Neural progenitor cell (in vitro differentiated cells): ENCODE results near the gene TIAM2. TPM values are rescaled to one million over a fixed set of nuclear protein-coding genes. Genes with fewer than 3 reads are reported as not detected.

Experiments used
- DNase-seq: peaks from one replicate; pipeline ENCODE4 v3.0.0-alpha.2; 2016; ENCODE audit warnings: low spot score
- H2AFZ ChIP-seq: fragments of 200-600 bp; sonication (generic); replicated peaks from 2 replicates; pipeline ENCODE4 v1.6.1; 2016; ENCODE audit warnings: antibody characterized with exemption
- H3F3A ChIP-seq: fragments of 200-600 bp; sonication (generic); 2 replicates; pipeline ENCODE4 v1.6.1; 2016; ENCODE audit warnings: antibody characterized with exemption, low read depth
- H3K27ac ChIP-seq: fragments of 200-600 bp; sonication (generic); 2 replicates; pipeline ENCODE4 v1.5.1; 2016; ENCODE audit warnings: mild to moderate bottlenecking
- H3K27me3 ChIP-seq: fragments of 200-600 bp; sonication (generic); 2 replicates; pipeline ENCODE4 v1.6.1; 2016; ENCODE audit warnings: mild to moderate bottlenecking, moderate library complexity
- H3K36me3 ChIP-seq: fragments of 200-600 bp; sonication (generic); 2 replicates; pipeline ENCODE4 v1.5.1; 2016
- H3K4me1 ChIP-seq: fragments of 200-600 bp; sonication (generic); 2 replicates; pipeline ENCODE4 v1.6.1; 2016; ENCODE audit warnings: mixed run types
- H3K4me2 ChIP-seq: fragments of 200-600 bp; sonication (generic); 2 replicates; pipeline ENCODE4 v1.6.1; 2016
- H3K4me3 ChIP-seq: fragments of 200-600 bp; sonication (generic); 2 replicates; pipeline ENCODE4 v1.5.1; 2016
- H3K79me2 ChIP-seq: fragments of 200-600 bp; sonication (generic); 2 replicates; pipeline ENCODE4 v1.6.1; 2016; ENCODE audit warnings: low read depth
- H3K9ac ChIP-seq: fragments of 200-600 bp; sonication (generic); 2 replicates; pipeline ENCODE4 v1.6.1; 2016
- H3K9me3 ChIP-seq: fragments of 200-600 bp; sonication (generic); 2 replicates; pipeline ENCODE4 v1.5.1; 2016; ENCODE audit warnings: low read depth
- H4K20me1 ChIP-seq: fragments of 200-600 bp; sonication (generic); 2 replicates; pipeline ENCODE4 v1.6.1; 2016; ENCODE audit warnings: low read depth
- H3K27ac Mint-ChIP-seq: 3 replicates; pipeline ENCODE4 v1.8.0; 2021; ENCODE audit warnings: mixed read lengths
- H3K27me3 Mint-ChIP-seq: 2 replicates; pipeline ENCODE4 v1.8.0; 2022; ENCODE audit warnings: low read depth, mild to moderate bottlenecking, inconsistent platforms, moderate library complexity, mixed read lengths; ENCODE audit not compliant: insufficient read depth
- H3K36me3 Mint-ChIP-seq: 3 replicates; pipeline ENCODE4 v1.8.0; 2021; ENCODE audit warnings: mixed read lengths
- H3K4me1 Mint-ChIP-seq: 3 replicates; pipeline ENCODE4 v1.8.0; 2021; ENCODE audit warnings: mixed read lengths
- H3K4me3 Mint-ChIP-seq: 3 replicates; pipeline ENCODE4 v1.8.0; 2021; ENCODE audit warnings: mild to moderate bottlenecking, moderate library complexity, mixed read lengths
- H3K9me3 Mint-ChIP-seq: 3 replicates; pipeline ENCODE4 v1.8.0; 2020; ENCODE audit warnings: mixed read lengths
- EZH2 ChIP-seq: fragments of 200-600 bp; sonication (generic); IDR thresholded peaks from 2 replicates; pipeline ENCODE4 v1.6.1; 2017; ENCODE audit warnings: antibody characterized with exemption, mild to moderate bottlenecking, moderate library complexity
- EZH2phosphoT487 ChIP-seq: fragments of 200-600 bp; sonication (generic); IDR thresholded peaks from 2 replicates; pipeline ENCODE4 v1.6.1; 2017; ENCODE audit warnings: antibody characterized with exemption
- total RNA-seq: library from RNA; depleted of rRNA; stranded (reverse); fragments of >200 nt; gene quantifications from 2 replicates; pipeline ENCODE4 v1.2.3, GENCODE V29; 2015; ENCODE audit warnings: low replicate concordance
- TF ChIP-seq, protein P1 (sequence below): fragments of 200-600 bp; sonication (generic); IDR thresholded peaks from 2 replicates; pipeline ENCODE4 v1.5.1; 2017; ENCODE audit warnings: antibody characterized with exemption, mild to moderate bottlenecking

TIAM2 gene
- total RNA-seq, 1 donor from 2014 or later = 22.8 TPM

DNA sequence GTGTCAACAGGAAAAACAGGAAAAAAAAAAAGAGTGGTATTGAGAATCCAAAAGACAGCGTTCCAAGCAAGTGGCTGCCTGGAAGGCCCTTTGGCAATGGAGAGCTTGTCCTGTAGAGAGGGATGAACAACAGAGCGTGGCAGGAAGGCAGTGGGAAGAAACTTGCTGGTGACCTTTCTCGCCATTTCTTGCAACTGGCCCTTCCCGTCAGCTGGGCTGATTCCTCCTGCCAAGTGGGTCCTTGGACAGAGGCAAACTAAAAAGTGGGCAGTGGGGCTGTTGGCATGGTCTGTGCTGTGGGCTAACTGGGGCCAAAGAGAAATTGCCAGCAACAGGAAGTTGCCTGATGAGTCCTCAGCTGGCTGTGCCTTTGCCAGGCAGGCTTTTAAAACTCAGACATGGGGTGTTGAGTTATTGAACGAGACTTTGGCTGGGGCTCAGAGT is 224.8 kb downstream of the TIAM2 start:
- peaks cover 39% of the 10 kb centered on the region for H3K4me1 Mint-ChIP-seq
- no peaks in the 10 kb centered on the region for H4K20me1 ChIP-seq
- no peak overlapping the region for H3K4me2 ChIP-seq
- no peak overlapping the region for H3K9ac ChIP-seq
- H3K4me1 ChIP-seq = peaks cover 29% of the 10 kb centered on the region
- H3K9me3 ChIP-seq = no peaks in the 10 kb centered on the region
- H3K4me3 Mint-ChIP-seq = no peak overlapping the region
- no peak overlapping the region for H3K27ac Mint-ChIP-seq
- H3K4me3 ChIP-seq = no peak overlapping the region
- no peaks in the 10 kb centered on the region for H3K79me2 ChIP-seq
- H3K27me3 ChIP-seq = no peaks in the 10 kb centered on the region
- no peak for DNase-seq
- no peaks in the 10 kb centered on the region for H3K36me3 ChIP-seq
- H3K36me3 Mint-ChIP-seq = peaks cover 12% of the 10 kb centered on the region
- no peak overlapping the region for H3K27ac ChIP-seq
- peaks cover 2% of the 10 kb centered on the region for H3K27me3 Mint-ChIP-seq
- no peak overlapping the region for H2AFZ ChIP-seq
- TF ChIP-seq EZH2 = no peak
- TF ChIP-seq, protein P1, sequence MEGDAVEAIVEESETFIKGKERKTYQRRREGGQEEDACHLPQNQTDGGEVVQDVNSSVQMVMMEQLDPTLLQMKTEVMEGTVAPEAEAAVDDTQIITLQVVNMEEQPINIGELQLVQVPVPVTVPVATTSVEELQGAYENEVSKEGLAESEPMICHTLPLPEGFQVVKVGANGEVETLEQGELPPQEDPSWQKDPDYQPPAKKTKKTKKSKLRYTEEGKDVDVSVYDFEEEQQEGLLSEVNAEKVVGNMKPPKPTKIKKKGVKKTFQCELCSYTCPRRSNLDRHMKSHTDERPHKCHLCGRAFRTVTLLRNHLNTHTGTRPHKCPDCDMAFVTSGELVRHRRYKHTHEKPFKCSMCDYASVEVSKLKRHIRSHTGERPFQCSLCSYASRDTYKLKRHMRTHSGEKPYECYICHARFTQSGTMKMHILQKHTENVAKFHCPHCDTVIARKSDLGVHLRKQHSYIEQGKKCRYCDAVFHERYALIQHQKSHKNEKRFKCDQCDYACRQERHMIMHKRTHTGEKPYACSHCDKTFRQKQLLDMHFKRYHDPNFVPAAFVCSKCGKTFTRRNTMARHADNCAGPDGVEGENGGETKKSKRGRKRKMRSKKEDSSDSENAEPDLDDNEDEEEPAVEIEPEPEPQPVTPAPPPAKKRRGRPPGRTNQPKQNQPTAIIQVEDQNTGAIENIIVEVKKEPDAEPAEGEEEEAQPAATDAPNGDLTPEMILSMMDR = no peak
- TF ChIP-seq EZH2phosphoT487 = no peak
- H3K9me3 Mint-ChIP-seq = no peaks in the 10 kb centered on the region
- peaks cover 13% of the 10 kb centered on the region for H3F3A ChIP-seq

DNA sequence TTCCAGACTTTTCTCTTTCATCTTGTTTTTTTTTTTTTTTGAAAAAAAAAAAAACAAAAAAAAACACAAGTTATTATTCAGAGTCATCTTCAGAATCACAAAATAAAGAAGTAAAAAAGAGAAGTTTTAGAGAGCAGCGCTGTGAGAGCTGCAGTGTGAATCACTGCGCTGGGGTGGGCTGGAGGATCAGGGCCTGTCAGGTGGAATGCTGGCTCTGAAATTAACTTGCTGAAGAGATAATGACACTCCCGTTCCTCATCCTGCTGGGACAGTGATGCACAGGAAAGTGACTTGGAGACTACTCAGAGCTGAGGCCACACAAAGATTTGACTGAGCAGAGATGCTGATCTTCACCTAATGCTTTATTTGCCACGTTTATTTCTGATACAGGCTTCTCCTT is 226.0 kb downstream of the TIAM2 start:
- H3K27me3 ChIP-seq = no peaks in the 10 kb centered on the region
- DNase-seq = no peak
- Mint-ChIP-seq H3K36me3 (peaks cover 12% of the 10 kb centered on the region), H3K27me3 (peaks cover 2% of the 10 kb centered on the region), H3K4me3 (no peak overlapping the region), H3K27ac (no peak overlapping the region), H3K9me3 (no peaks in the 10 kb centered on the region), H3K4me1 (peaks cover 40% of the 10 kb centered on the region)
- no peak overlapping the region for H2AFZ ChIP-seq
- no peak overlapping the region for H3K4me3 ChIP-seq
- no peaks in the 10 kb centered on the region for H4K20me1 ChIP-seq
- H3K9me3 ChIP-seq = no peaks in the 10 kb centered on the region
- H3F3A ChIP-seq = peaks cover 18% of the 10 kb centered on the region
- TF ChIP-seq EZH2phosphoT487 (no peak), EZH2 (no peak)
- TF ChIP-seq, protein P1 = no peak
- H3K27ac ChIP-seq = no peak overlapping the region
- no peaks in the 10 kb centered on the region for H3K79me2 ChIP-seq
- H3K9ac ChIP-seq = no peak overlapping the region
- H3K4me2 ChIP-seq = no peak overlapping the region
- peaks cover 33% of the 10 kb centered on the region for H3K4me1 ChIP-seq
- H3K36me3 ChIP-seq = no peaks in the 10 kb centered on the region

DNA sequence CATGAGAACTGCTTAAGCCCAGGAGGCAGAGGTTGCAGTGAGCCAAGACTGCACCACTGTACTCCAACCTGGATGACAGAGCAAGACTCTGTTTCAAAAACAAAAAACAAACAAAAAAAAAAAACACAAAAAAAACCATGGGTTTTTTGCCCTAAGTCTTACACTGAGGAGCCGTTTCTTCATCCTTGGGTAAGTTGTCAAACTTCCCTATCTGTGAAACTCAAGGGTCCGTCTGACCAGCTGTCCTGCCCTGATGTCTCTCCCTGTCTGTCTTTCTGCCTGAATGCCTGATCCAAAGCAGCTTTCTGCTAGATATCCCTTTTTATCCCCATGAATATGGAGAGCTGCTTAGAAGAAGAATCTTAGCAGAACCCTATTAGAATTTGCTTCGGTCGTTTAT is 227.4 kb downstream of the TIAM2 start:
- Mint-ChIP-seq H3K9me3 (peaks cover 4% of the 10 kb centered on the region), H3K4me1 (peaks cover 39% of the 10 kb centered on the region), H3K27ac (no peak overlapping the region), H3K36me3 (peaks cover 18% of the 10 kb centered on the region), H3K27me3 (peaks cover 2% of the 10 kb centered on the region), H3K4me3 (no peak overlapping the region)
- Histone ChIP-seq H3K79me2 (no peaks in the 10 kb centered on the region), H3K36me3 (no peaks in the 10 kb centered on the region), H3K27me3 (no peaks in the 10 kb centered on the region), H3F3A (peaks cover 20% of the 10 kb centered on the region), H3K9me3 (no peaks in the 10 kb centered on the region), H2AFZ (no peak overlapping the region), H3K4me2 (no peak overlapping the region), H3K9ac (no peak overlapping the region), H3K4me1 (peaks cover 33% of the 10 kb centered on the region), H4K20me1 (no peaks in the 10 kb centered on the region), H3K27ac (no peak overlapping the region), H3K4me3 (no peak overlapping the region)
- TF ChIP-seq EZH2phosphoT487 = no peak
- TF ChIP-seq EZH2 = no peak
- TF ChIP-seq, protein P1 = no peak
- DNase-seq = no peak
